ENCODE results near the gene MYCBP2.
"Not testable (repeated sequence)": the region's sequence is repeated elsewhere in the genome, so short reads cannot be mapped to it uniquely, and the experiment has no call there.

MYCBP2 gene

DNA sequence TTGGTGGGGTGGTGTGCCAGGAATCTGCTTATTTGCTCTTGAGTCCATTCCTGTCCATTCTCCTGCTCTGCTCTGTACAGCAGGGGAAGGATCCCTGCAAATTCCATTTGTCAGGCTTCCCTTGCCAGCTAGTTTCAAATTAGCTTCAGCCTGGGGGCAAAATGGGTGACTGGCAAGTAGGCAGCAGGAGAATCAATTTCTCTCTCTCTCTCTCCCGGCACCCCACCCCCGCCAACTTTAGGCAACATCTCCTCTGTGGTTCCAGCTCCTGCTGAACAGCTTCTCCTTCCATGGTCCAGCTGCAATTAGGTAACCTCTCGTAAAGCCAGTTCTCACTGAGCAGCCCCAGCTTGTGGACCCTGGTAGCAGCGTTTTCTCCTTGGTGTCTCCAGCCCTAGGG lies 6.7 kb upstream of the MYCBP2 start:
- no peak for DNase-seq

- no peak for DNase-seq
Measured at GRCh38 chr13:77331421-77331820, 4.5 kb upstream of the MYCBP2 start.

- DNase-seq, result no peak
Measured at GRCh38 chr13:77329911-77330584, 3.2 kb upstream of the MYCBP2 start.

GRCh38 chr13:77329133-77329910 lies 2.4 kb upstream of the MYCBP2 start:
- DNase-seq, result peak; percentile 89 to 92

GRCh38 chr13:77328819-77329132 lies 1.9 kb upstream of the MYCBP2 start:
- no peak for DNase-seq

- DNase-seq, result no peak
Measured at GRCh38 chr13:77325371-77325980, 1.4 kb downstream of the MYCBP2 start.

DNA sequence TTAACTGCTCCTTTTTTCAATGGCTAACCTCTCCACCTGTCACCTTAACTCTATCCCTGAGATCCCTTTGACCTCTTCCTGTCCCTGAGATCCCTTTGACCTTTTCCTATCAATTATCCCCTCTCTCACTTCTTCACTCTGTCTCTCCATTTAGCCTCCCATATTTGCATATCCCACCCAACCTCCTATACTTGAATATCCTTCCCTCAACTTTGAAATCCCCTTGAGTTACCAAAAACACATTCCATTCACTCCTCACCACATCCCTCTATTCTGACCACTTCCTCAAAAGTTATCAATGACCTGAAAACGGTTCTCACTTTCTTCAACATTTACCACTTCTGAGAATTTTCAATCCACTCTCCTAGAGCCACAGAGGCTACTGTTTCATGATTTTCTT lies 3.0 kb downstream of the MYCBP2 start:
- DNase-seq, result no peak

DNA sequence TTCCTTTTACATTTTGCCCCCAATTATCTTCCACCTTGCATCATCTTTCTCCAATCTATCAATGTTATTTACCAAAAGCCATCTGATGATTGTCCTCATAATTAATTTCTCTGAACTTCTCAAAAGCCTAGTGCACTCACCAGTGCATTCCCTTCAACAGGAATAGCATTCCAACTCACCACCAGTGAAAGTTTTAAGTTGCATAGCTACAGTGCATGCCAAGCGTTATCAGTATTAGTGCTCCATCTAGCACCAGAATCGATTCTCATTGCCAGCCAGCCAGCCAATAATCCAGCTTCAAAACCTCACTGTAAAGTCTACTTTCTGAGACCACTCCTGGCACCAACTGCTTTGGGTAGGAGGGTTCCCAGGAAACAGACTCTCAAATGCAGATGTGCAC lies 7.4 kb downstream of the MYCBP2 start:
- no peak for DNase-seq

DNA sequence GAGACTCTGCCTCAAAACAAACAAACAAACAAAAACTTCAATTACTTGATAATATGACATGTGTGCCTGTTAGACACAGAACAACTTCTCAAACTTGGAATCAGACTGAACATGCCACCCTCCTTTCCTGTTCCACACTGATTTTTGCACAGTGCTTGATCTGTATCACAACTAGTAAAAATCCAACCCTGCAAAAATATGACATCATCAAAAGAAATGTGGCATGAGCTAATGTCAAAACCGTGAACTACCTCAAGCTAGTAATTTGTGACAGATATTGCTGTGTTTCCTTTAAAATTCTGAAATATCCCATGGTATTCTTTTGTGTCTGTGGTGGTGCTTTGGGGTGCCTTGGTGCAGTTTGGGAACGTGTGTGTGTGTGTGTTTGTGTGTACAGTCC lies 8.2 kb downstream of the MYCBP2 start:
- DNase-seq, result no peak

GRCh38 chr13:77316430-77316829 lies 10.5 kb downstream of the MYCBP2 start:
- no peak for DNase-seq

- DNase-seq, result not testable (repeated sequence)
Measured at GRCh38 chr13:77315509-77315908, 11.4 kb downstream of the MYCBP2 start.

- DNase-seq, result no peak
Measured at GRCh38 chr13:77313923-77314322, 13.0 kb downstream of the MYCBP2 start.

GRCh38 chr13:77312311-77312710 lies 14.6 kb downstream of the MYCBP2 start:
- DNase-seq, result no peak

GRCh38 chr13:77310579-77311279 lies 16.2 kb downstream of the MYCBP2 start:
- DNase-seq, result no peak

DNA sequence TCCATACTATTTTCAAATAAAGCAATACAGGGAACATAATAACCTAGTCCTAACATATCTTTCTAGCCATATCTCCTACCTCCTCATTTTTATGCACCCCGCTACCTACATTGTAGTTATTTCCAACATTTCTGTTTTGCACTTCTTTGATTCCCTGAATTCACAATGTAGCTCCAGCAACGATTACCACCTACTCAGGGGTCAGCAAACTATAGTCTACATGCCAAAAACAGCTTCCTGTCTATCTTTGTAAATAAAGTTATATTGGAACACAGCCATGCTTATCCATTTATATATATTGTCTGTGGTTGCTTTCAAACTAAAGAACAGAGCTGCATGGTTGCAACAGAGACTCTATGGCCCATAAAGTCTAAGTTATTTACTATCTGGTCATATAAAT lies 16.7 kb downstream of the MYCBP2 start:
- no peak for DNase-seq

DNA sequence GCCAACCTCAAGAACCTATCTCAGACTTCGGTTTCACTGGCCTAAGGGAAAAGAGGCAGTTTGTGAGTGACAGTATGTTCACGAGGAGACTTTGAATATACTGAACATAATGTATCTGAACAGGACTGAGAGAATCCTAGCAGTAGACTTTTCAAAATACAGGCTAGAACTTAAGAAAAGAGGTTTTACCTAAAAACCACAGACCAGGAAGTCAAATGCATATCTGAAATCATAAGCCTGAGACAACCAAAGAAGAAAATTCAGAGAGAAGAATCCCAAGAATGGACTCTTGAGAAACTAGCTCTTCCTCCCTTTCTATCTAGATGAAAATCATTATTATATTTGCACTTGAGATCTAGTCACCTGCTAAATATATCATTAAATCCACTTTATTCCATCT lies 17.6 kb downstream of the MYCBP2 start:
- no peak for DNase-seq

DNA sequence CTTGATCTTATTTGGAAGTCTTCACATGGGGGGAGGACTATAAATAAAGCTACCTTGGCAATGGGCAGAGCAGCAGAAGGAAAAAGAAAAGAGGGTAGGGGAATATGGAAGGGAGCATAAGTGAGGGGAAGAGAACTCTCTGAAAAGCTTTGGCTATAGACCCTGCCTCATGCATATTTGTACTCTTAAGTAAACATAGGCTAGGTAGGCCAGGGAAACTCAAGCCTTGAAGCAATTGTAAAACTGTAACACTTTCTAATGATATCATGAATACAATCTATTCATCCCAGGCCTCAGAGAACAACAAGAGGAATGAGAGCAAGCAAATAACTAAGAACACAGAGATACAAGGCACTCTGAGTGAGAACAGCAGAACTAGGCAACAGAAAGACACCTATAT lies 20.4 kb downstream of the MYCBP2 start:
- DNase-seq, result no peak

- DNase-seq, result no peak
Measured at GRCh38 chr13:77305266-77305665, 21.6 kb downstream of the MYCBP2 start.

- DNase-seq, result no peak
Measured at GRCh38 chr13:77300176-77301037, 26.5 kb downstream of the MYCBP2 start.

- DNase-seq, result no peak
Measured at GRCh38 chr13:77299587-77299986, 27.3 kb downstream of the MYCBP2 start.

DNA sequence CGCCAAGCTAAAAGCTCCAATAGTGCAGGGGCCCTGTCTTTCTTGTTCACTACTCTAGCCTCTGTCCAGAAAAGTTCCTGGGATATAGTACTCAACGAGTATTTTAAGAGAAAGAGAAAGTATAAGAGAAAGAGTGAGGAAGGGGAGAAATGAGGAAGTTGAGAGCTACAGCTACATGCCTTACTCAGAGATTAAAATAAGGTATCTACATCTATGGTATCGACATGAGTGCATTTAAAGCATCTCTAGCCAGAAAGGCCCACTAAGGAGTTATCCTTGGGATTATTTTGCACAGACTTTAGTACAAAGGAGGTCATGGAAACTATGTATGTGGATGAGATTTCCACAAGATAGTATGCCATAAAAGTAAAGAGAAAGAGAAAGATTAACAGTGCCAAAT lies 28.5 kb downstream of the MYCBP2 start:
- no peak for DNase-seq

DNA sequence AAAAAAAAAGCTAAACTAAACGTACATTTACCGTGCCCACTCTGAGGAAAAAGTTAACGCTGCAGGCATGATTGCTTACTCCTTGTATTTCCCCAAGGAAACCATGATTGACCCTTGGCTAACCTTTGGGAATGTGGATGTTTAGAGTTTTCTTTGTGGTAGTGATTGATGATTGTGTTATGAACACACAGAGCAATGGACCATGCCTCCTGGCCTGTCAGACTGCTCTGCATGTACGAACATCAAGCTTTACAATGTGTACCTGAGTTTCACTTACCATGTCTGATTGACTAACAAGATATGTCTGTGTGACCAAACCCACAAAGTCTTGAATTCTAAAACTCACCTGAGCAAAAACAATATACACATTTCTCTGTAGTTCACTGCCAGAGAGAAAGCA lies 35.1 kb downstream of the MYCBP2 start:
- DNase-seq, result no peak

DNA sequence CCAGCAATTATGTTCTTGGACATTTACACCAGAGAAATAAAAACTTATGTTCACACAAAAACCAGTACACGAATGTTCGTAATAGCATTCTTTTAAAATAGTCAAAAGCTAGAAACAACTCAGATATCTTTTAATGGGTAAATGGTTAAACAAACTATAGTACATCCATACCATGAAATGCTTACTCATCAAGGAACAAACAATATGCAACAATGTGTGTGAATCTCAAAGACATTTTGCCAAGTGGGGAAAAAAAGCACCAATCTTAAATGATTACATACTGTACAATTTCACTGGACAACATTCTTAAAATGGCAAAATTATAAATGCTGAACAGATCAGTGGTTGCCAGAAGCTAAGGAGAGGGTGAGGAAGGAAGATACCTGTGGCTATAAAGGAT lies 36.6 kb downstream of the MYCBP2 start:
- no peak for DNase-seq

Measured in activated T-cell treated with anti-CD3 and anti-CD28 coated beads, Interleukin-2, amount 50 U/mL, for 48 hours (primary cell).